Retina (tissue), 1 donor: Measurements from ENCODE around the gene COL9A2.

Experiments used
- DNase-seq: peaks from one replicate; pipeline ENCODE4 v3.0.0-alpha.2; 2016

Gene COL9A2

DNA sequence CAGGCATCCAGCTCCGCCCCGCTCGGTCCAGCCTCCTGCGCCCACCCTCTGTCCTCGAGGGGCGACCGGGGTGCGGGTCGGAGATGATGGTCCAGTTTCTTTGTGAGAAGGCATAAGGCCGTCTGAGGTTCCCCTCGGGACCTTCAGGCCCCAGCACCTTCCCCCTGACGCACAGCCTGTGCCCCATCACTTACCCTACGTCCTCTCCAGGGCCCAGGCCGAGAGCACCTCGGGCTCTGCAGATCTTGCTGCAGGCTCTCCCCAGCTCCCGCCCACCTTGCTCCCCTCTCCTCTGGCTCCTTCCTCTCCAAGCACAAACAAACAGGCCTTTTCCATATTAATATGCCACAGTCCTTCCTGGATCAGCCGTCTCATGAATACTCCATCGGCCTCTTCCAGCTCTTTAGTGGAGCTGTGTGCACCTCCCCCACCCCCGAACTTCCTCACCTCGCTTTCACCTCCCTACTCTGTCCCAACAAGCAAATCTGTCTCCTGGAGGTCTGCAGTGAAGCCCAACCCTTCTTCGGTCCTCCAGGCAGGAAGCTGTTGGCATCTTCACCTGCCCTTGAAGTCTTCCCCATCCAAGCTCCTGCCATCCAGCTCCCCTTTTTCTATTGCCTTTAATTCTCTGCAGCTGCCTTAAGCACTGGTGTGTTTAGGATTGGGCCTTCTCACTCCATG is 448 bp upstream of the COL9A2 start:
- peak; percentile 30 for DNase-seq

- peak; percentile 80 for DNase-seq
These were observed 1.1 kb downstream of the COL9A2 start for GRCh38 chr1:40315795-40316594.

DNA sequence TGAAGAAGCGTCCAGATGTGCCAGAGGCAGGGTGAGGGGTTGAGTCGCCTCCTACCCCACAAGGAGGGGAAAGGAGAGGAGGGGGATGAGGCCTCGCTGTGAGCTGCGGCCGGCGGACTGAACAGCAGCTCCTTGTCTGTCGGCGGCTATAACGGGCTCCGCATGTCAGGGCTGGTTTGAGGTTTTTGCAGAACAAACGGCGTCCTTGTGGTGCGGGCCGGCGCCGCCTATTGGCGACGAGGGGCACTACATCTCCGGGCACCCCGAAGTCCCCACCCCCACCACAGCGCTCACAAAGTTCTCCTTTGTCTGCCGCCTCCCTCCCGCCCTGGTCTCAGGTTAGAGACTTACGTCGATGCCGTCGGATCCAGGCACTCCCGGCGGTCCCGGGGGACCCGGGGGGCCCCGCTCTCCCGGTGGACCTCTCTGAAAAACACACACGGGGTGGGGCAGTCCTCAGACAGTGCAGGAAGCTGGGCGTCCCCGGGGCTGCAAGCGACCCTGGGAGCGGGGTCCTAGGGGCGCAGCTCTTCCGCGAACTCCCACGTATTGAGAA is 1.8 kb downstream of the COL9A2 start:
- peak; percentile 97 for DNase-seq

- no peak for DNase-seq
These were observed 2.3 kb downstream of the COL9A2 start for GRCh38 chr1:40314721-40315238.

DNA sequence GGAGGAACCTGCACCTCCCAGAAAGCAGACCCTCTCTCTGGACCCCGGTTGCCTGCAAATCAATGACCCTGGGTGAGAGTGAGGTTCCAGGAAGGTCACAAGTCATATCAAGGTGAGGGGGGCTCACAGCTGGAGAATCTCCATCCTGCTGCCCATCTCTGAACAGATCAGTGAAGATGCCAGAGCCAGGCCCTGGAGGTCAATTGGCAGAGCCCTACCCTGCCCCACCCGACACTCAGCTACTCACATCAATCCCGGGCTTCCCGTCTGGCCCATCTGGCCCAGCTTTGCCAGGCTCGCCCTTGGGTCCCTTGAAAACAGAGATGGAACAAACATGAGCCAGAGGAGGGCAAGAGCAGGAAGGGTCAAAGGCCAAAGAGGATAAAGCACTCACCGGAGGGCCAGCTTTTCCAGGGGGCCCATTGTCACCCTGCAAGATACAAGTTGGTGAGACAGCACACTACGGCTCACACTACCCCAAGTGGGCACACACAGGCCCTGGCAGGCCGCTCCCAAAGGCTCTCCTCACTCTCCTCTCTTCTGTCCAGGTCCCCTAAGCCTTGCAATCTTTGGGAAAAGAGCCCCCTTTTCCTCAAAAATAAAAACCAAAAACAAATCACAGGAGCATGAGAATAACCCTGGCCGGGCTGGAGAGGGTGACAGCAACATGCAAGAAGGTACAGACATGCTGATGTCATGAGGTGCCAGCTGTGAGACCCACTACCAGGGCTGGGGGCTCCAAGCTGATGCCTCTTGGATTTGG is 2.9 kb downstream of the COL9A2 start:
- DNase-seq: no peak

GRCh38 chr1:40313329-40313957 is 3.6 kb downstream of the COL9A2 start:
- no peak for DNase-seq

DNA sequence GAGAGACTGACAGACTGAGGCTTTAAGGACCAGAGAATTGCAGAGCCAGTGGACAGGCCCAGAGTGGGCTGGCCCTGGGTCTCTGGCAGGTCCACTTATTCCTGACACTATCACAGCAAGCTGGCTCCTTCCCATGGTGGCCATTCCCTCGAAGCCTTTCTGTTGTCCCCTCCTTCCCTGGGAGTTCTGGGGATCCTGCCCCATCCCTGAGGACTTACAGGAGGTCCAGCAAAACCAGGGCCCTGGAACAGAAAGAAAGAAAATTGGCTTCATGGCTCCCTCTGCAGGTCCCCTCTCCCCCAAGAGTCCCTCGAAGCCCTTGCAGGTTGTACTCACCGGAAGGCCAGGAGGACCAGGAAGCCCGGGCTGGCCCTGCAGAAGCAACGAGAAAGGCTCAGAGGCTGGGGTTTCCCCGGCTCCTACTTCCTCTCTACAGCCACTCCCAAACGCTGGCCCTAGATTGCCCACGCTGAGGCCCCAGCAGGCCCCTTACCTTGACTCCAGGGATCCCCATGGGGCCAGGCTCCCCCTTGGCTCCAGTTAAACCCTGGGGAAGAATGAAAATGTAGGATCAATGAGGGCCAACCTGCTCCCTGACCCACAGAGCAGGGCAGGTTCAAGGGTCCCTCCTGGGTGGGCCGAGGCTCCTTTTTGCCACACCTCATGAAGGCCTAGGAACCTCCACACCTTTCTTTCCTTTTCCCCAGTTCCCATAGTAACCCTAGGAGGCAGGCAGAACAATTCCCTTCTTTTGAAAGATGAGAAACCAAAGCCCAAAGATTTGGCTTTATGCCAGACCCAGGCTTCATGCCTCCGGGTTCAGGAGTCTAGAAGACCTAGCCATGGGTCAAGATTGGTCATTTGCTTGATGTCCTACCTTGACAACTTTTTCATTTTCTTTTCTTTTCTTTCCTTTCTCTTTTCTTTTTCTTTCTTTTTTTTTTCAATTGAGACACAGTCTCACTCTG is 4.6 kb downstream of the COL9A2 start:
- no peak for DNase-seq

- DNase-seq: no peak
These were observed 5.4 kb downstream of the COL9A2 start for GRCh38 chr1:40311692-40312091.

DNA sequence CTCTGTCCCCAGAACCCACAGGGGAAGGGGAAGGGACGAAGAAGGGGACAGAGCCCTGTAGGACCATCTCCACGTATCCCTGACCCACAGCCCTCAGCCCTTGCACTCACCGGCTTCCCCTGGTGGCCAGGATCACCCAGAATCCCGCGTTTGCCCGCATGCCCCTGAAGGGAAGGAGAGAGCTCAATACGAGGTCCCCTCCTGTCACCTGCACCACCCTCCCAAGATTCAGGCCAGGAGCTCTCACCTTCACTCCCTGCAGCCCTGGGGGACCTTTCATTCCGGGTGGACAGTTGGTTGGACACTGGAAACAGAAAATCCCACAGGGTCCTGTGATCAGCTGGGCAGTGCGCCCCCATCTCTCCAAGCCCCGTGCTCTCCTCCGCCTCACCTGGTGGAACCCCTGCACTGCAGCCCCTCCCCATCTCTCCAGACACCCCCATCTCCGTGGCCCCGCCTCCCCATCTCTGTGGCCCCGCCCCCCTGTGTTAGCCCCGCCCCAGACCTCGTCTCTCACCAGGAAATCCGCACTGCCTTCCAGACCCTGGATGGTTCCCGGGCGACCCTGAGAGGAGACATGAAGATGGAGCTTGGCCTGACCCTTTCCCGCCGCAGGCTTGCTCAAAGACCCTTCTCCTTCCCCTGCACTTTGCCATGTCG is 6.0 kb downstream of the COL9A2 start:
- DNase-seq: no peak

DNA sequence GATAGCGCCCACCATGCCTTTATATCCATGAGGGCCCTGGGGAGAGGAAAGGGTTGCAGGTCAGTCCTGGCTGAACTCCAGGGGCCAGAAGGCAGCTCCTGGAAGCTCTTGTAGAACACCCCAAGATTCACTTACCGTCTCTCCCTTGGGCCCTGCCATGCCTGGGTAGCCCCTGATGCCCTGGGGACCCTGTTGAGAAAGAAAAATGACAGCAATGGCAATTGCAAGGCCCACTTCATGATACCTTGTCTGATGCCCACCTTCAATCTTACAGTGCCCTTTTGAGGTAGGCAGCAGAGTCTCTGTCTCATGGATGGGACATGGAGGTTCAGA is 7.0 kb downstream of the COL9A2 start:
- DNase-seq: no peak

- DNase-seq: peak; percentile 18
These were observed 7.5 kb downstream of the COL9A2 start for GRCh38 chr1:40309374-40310128.

- no peak for DNase-seq
These were observed 8.9 kb downstream of the COL9A2 start for GRCh38 chr1:40308036-40308727.

DNA sequence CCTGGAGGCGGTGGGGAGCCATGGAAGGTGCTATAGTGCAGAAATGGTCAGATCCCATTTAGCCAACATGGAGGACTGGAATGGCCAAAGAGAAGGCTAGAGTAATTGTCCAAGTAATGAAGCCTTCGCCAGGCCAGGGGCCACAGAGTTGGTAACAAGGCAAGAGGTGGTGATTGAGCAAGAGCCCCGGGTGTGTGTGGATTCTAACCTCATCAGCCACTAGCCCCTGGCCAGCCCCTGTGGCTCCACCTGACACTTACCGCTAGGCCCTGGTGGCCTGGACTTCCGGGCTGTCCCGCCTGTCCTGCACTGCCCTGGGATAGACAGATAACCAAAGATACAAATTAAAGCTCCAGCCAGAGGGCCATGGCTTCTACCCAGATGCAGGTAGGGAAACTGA is 9.9 kb downstream of the COL9A2 start:
- no peak for DNase-seq

DNA sequence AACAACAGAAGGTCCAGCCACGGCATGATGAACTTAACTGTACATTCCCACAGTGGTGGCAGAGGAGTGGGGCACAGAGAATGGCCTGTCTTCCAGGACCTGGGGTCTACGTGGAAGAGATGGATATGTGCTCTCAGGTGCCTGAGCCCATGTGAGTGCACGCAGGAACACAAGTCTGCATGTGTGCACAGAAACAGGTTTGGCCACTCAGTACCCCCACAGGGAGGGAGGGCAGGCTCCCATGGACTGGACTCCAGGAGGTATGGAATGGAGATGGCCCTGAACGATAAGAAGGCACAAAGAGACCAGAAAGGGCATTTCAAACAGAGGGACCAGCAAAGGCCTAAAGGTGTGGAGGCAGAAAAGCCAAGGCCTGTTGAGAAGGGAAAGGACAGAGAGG is 10.8 kb downstream of the COL9A2 start:
- no peak for DNase-seq

- DNase-seq: no peak
These were observed 11.2 kb downstream of the COL9A2 start for GRCh38 chr1:40305871-40306270.

GRCh38 chr1:40305451-40305850 is 11.6 kb downstream of the COL9A2 start:
- no peak for DNase-seq

DNA sequence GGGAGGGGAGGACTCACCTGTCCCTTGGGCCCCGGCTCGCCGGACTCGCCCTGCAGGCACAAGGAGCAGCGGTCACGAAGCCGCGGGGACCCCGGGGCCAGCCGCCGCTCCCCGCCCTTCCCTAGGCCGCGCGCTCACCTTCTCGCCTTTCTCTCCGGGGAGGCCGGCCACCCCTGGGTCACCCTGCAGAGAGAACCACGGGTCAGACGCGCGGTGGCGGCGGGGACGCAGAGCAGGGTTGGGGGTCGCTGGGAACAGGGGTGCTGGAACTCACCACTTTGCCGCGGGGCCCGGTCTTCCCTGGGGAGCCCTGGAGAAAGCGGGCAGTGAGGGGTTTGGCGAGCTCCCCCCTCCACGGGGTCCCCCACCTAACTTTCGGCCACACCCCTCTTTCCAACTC is 13.3 kb downstream of the COL9A2 start:
- DNase-seq: no peak

GRCh38 chr1:40303051-40303771 is 13.9 kb downstream of the COL9A2 start:
- no peak for DNase-seq

DNA sequence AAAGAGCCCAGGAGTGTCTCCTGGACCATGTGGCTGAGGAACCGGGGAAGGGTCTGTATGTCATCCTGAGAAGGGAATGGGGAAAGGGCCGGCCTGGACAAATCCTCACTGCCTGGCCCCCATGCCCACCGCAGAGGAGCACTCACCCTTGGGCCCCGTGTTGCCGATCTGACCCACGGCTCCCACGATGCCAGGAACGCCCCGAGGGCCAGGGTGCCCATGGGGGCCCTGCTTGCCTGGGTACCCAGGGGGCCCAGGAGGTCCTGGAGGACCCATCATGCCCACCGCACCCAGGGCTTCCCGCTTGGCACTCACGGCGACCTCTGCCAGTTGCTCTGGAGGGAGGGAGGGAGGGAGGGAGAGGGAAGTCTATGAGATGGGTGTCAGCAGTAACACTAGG is 14.6 kb downstream of the COL9A2 start:
- no peak for DNase-seq
